Measurements from ENCODE around the gene AP3D1. TPM values are rescaled to one million over a fixed set of nuclear protein-coding genes. Genes with fewer than 3 reads are reported as not detected.

The AP3D1 gene
- total and polyA plus RNA-seq, 2 donors from 2014 or later: 68.4 to 125 TPM

GRCh38 chr19:2109046-2109864 lies 42.1 kb downstream of the AP3D1 start:
- intact Hi-C loops (cut with DNase I): no loop called here
- DNase-seq (peak in 1 of 5 donors; percentile 29), FAIRE-seq (no peak)
- Histone ChIP-seq H3K4me1 (ENCODE audit: control insufficient read depth in 2 of 3, insufficient read depth in 2 of 3, low read depth in 1 of 3, low read length in 3 of 3) (no peaks in the 10 kb centered on the region), H3K27me3 (ENCODE audit: control insufficient read depth, insufficient read depth, low read length) (no peaks in the 10 kb centered on the region), H3K36me3 (ENCODE audit: control insufficient read depth in 2 of 3, insufficient read depth in 3 of 3, low read length in 3 of 3) (peaks cover 0 to 57% (median 25%) of the 10 kb centered on the region in 3 donors), H3K9me3 (ENCODE audit: control insufficient read depth in 2 of 3, insufficient read depth in 1 of 3, low read length in 3 of 3) (no peaks in the 10 kb centered on the region), H3K4me3 (ENCODE audit: low read length in 3 of 3) (no peak overlapping the region), H3K9ac (ENCODE audit: low read length in 3 of 3) (no peak overlapping the region), H3K27ac (ENCODE audit: low read depth in 2 of 2, low read length in 2 of 2) (no peak overlapping the region)
- no peak for TF ChIP-seq CTCF (IDR thresholded peaks at IDR 0.05; ENCODE audit: borderline replicate concordance, extremely low read depth, insufficient read depth)

- no peaks in the 10 kb centered on the region for H3K4me1 ChIP-seq (ENCODE audit: control insufficient read depth in 2 of 3, insufficient read depth in 2 of 3, low read depth in 1 of 3, low read length in 3 of 3)
- H3K27ac ChIP-seq (ENCODE audit: low read depth in 2 of 2, low read length in 2 of 2): no peak overlapping the region
- intact Hi-C loops (cut with DNase I): no loop called here
- FAIRE-seq: no peak
- no peak for TF ChIP-seq CTCF (IDR thresholded peaks at IDR 0.05; ENCODE audit: borderline replicate concordance, extremely low read depth, insufficient read depth)
- H3K4me3 ChIP-seq (ENCODE audit: low read length in 3 of 3): no peak overlapping the region
- H3K9me3 ChIP-seq (ENCODE audit: control insufficient read depth in 2 of 3, insufficient read depth in 1 of 3, low read length in 3 of 3): no peaks in the 10 kb centered on the region
- H3K27me3 ChIP-seq (ENCODE audit: control insufficient read depth, insufficient read depth, low read length): no peaks in the 10 kb centered on the region
- no peak overlapping the region for H3K9ac ChIP-seq (ENCODE audit: low read length in 3 of 3)
- peaks cover 0 to 49% (median 25%) of the 10 kb centered on the region in 3 donors for H3K36me3 ChIP-seq (ENCODE audit: control insufficient read depth in 2 of 3, insufficient read depth in 3 of 3, low read length in 3 of 3)
- no peak for DNase-seq
Observed at GRCh38 chr19:2108251-2109016, 42.9 kb downstream of the AP3D1 start.

GRCh38 chr19:2103045-2103707 lies 48.2 kb downstream of the AP3D1 start:
- FAIRE-seq: no peak
- Histone ChIP-seq H3K36me3 (ENCODE audit: control insufficient read depth in 2 of 3, insufficient read depth in 3 of 3, low read length in 3 of 3) (peaks cover 0 to 27% (median 9%) of the 10 kb centered on the region in 3 donors), H3K4me3 (ENCODE audit: low read length in 3 of 3) (no peak overlapping the region), H3K27ac (ENCODE audit: low read depth in 2 of 2, low read length in 2 of 2) (no peak overlapping the region), H3K9ac (ENCODE audit: low read length in 3 of 3) (no peak overlapping the region), H3K27me3 (ENCODE audit: control insufficient read depth, insufficient read depth, low read length) (no peaks in the 10 kb centered on the region), H3K4me1 (ENCODE audit: control insufficient read depth in 2 of 3, insufficient read depth in 2 of 3, low read depth in 1 of 3, low read length in 3 of 3) (no peaks in the 10 kb centered on the region), H3K9me3 (ENCODE audit: control insufficient read depth in 2 of 3, insufficient read depth in 1 of 3, low read length in 3 of 3) (no peaks in the 10 kb centered on the region)
- no peak for TF ChIP-seq CTCF (IDR thresholded peaks at IDR 0.05; ENCODE audit: borderline replicate concordance, extremely low read depth, insufficient read depth)
- intact Hi-C loops (cut with DNase I): no loop called here
- DNase-seq: no peak
